GM12801 (cell line): ENCODE results near the gene GPR161.

Source experiments
- CTCF ChIP-seq: IDR thresholded peaks from one replicate; pipeline ENCODE4 v1.5.1; 2011; ENCODE audit warnings: control low read depth; ENCODE audit not compliant: insufficient read length; ENCODE audit errors: extremely low read depth

Gene GPR161

GRCh38 chr1:168119750-168120149 is 17.0 kb downstream of the GPR161 start:
- TF ChIP-seq CTCF = no peak

GRCh38 chr1:168116327-168116799 is 20.4 kb downstream of the GPR161 start:
- TF ChIP-seq CTCF = no peak

- no peak for TF ChIP-seq CTCF
Measured at GRCh38 chr1:168114845-168115244, 21.9 kb downstream of the GPR161 start.

GRCh38 chr1:168112673-168113305 is 23.9 kb downstream of the GPR161 start:
- no peak for TF ChIP-seq CTCF

- no peak for TF ChIP-seq CTCF
Measured at GRCh38 chr1:168110896-168111545, 25.7 kb downstream of the GPR161 start.

GRCh38 chr1:168106274-168106673 is 30.5 kb downstream of the GPR161 start:
- no peak for TF ChIP-seq CTCF

GRCh38 chr1:168105846-168106245 is 30.9 kb downstream of the GPR161 start:
- TF ChIP-seq CTCF = no peak
